HepG2 (cell line): Measurements from ENCODE around the gene TIMM44. TPM values are rescaled to one million over a fixed set of nuclear protein-coding genes. Genes with fewer than 3 reads are reported as not detected.
"Not testable (repeated sequence)": the region's sequence is repeated elsewhere in the genome, so short reads cannot be mapped to it uniquely, and the experiment has no call there.

ENCODE experiments used
- ATAC-seq: fragments of 200-7000 bp; cut with Tn5 transposase; 3 replicates; pipeline ENCODE4 v1.9.1; 2020; ENCODE audit warnings: mild to moderate bottlenecking, moderate library complexity
- BruUV-seq: library from RNA; stranded (reverse); fragments of 400-500 nt; replicated peaks from 2 replicates; lab custom pipeline; 2021; lab: Mats Ljungman, UMichigan
- CTCF ChIA-PET: fragments of 300-600 bp; formaldehyde crosslinking; extraction: SDS; loops from one replicate; lab custom pipeline; 2021; ENCODE audit warnings: low total read pairs, inconsistent platforms, low intra/inter-chr PET ratio; lab: Yijun Ruan, JAX
- POLR2A ChIA-PET: fragments of 350-600 bp; sonication (Branson Sonifier 250); formaldehyde crosslinking; loops from one replicate; lab custom pipeline; 2020; ENCODE audit warnings: antibody characterized with exemption, inconsistent platforms; lab: Yijun Ruan, JAX
- DNase-seq: peaks from one replicate; pipeline ENCODE4 v3.0.0-alpha.2; 2015; ENCODE audit warnings: low spot score
- FAIRE-seq: peaks from 3 replicates; lab custom pipeline; 2011; peaks lifted over from hg19 to GRCh38; lab: Jason Lieb, UNC
- H2AFZ ChIP-seq: one replicate; pipeline ENCODE4 v1.6.1; 2011; ENCODE audit warnings: low read length, inconsistent platforms
- H3K27ac ChIP-seq: fragments of 300-600 bp; 3 replicates; pipeline ENCODE4 v1.8.0; 2011; ENCODE audit warnings: mixed run types, mild to moderate bottlenecking, mixed read lengths, low read length, inconsistent platforms; ENCODE audit not compliant: insufficient read depth; ENCODE audit errors: extremely low read length
- H3K27me3 ChIP-seq, 2 experiments: fragments of 200-600 bp in 1 of 2; 2 replicates in 1 of 2; 3 replicates in 1 of 2; pipeline versions ENCODE4 v1.6.0 to v1.8.0; 2011; ENCODE audit warnings: low read length in 2 of 2, mild to moderate bottlenecking in 2 of 2, moderate library complexity in 2 of 2, inconsistent platforms in 1 of 2; ENCODE audit not compliant: insufficient read depth in 2 of 2, control insufficient read depth in 1 of 2
- H3K36me3 ChIP-seq, 2 experiments: fragments of 200-600 bp in 1 of 2; replicated peaks in 1 of 2; 2 replicates in 1 of 2; 3 replicates in 1 of 2; pipeline versions ENCODE4 v1.5.1 to v1.8.0; 2011; ENCODE audit warnings: low read length in 2 of 2, inconsistent platforms in 1 of 2; ENCODE audit not compliant: insufficient read depth in 2 of 2, control insufficient read depth in 1 of 2
- H3K4me1 ChIP-seq: 2 replicates; pipeline ENCODE4 v1.5.1; 2012; ENCODE audit warnings: low read length, inconsistent platforms; ENCODE audit not compliant: insufficient read depth
- H3K4me2 ChIP-seq: 2 replicates; pipeline ENCODE4 v1.6.0; 2011; ENCODE audit warnings: low read depth, low read length, inconsistent platforms
- H3K4me3 ChIP-seq, 3 experiments: fragments of 200-600 bp in 1 of 3; sonication (generic), shearing (Covaris generic) in 1 of 3; replicated peaks in 1 of 3; 2 replicates each; pipeline ENCODE4 v1.5.1; 2011 to 2016; ENCODE audit warnings: low read length in 3 of 3, inconsistent platforms in 2 of 3, low read depth in 2 of 3, mild to moderate bottlenecking in 2 of 3, control low read depth in 1 of 3, mixed read lengths in 1 of 3; ENCODE audit not compliant: insufficient read depth in 1 of 3
- H3K79me2 ChIP-seq: one replicate; pipeline ENCODE4 v1.6.1; 2011; ENCODE audit warnings: low read length, inconsistent platforms; ENCODE audit not compliant: insufficient read depth
- H3K9ac ChIP-seq: 2 replicates; pipeline ENCODE4 v1.6.0; 2011; ENCODE audit warnings: mild to moderate bottlenecking, low read depth, low read length, inconsistent platforms; ENCODE audit not compliant: insufficient read depth
- H3K9me3 ChIP-seq: 2 replicates; pipeline ENCODE4 v1.5.1; 2012; ENCODE audit warnings: mild to moderate bottlenecking, low read length
- H4K20me1 ChIP-seq: 2 replicates; pipeline ENCODE4 v1.6.0; 2011; ENCODE audit warnings: inconsistent platforms, mild to moderate bottlenecking, low read length, moderate library complexity; ENCODE audit not compliant: insufficient read depth
- TFAP4 ChIP-seq: sonication (generic); IDR thresholded peaks from 2 replicates; pipeline ENCODE4 v1.6.1; 2016; ENCODE audit warnings: low read depth, borderline replicate concordance
- TRIM24 ChIP-seq: sonication (generic); formaldehyde crosslinking; IDR thresholded peaks from 2 replicates; pipeline ENCODE4 v1.8.0; 2022; ENCODE audit warnings: mild to moderate bottlenecking, missing genetic modification reagents
- ZBTB38 ChIP-seq: sonication (generic); formaldehyde crosslinking; IDR thresholded peaks from 2 replicates; pipeline ENCODE4 v1.5.1; 2020; ENCODE audit warnings: mild to moderate bottlenecking, missing genetic modification reagents
- ZNF12 ChIP-seq: sonication (generic); formaldehyde crosslinking; IDR thresholded peaks from 2 replicates; pipeline ENCODE4 v1.5.0; 2020; ENCODE audit warnings: missing genetic modification reagents
- ZNF142 ChIP-seq: sonication (generic); formaldehyde crosslinking; IDR thresholded peaks from 2 replicates; pipeline ENCODE4 v1.4.0; 2020; ENCODE audit warnings: missing genetic modification reagents
- ZNF414 ChIP-seq: sonication (generic); formaldehyde crosslinking; IDR thresholded peaks from 2 replicates; pipeline ENCODE4 v1.5.0; 2020; ENCODE audit warnings: missing genetic modification reagents
- WGBS: methylation state at CpG from one replicate; pipeline ENCODE4 v1.1.6; 2017; ENCODE audit warnings: low lambda C conversion rate; 5-methylcytosine and 5-hydroxymethylcytosine counted together
- in situ Hi-C: cut with HindIII; loops from 2 replicates; pipeline ENCODE4 v1.10.0; 2017; ENCODE audit warnings: low pct_unique_long_range_greater_than_20kb; ENCODE audit not compliant: extremely low pct_ligation_motif_present
- intact Hi-C: fragments of 100-400 bp; cut with micrococcal nuclease; formaldehyde crosslinking; loops from one replicate; pipeline ENCODE4 v1.10.0; 2022; ENCODE audit not compliant: unreplicated experiment
- polyA plus RNA-seq, 8 experiments: library from polyadenylated mRNA; depleted of rRNA in 3 of 8; stranded (reverse) in 7 of 8; unstranded in 1 of 8; fragments of >200 nt; fragmentation: Illumina TruSeq in 4 of 8; extraction: Trizol in 4 of 8; gene quantifications; 2 replicates each; pipeline versions ENCODE4 v1.2.1 to v1.2.3, GENCODE V29; 2011 to 2016; ENCODE audit warnings: low read depth in 4 of 8, missing spikeins in 1 of 8, mixed read lengths in 1 of 8; ENCODE audit not compliant: insufficient read depth in 1 of 8
- total RNA-seq, 5 experiments: library from RNA; depleted of rRNA; stranded (reverse); fragments of >200 nt; fragmentation: Illumina TruSeq; extraction: Trizol; gene quantifications; 2 replicates each; pipeline ENCODE4 v1.2.3, GENCODE V29; 2016; ENCODE audit warnings: low read depth in 1 of 5
- TF ChIP-seq, protein P1 (sequence below): IDR thresholded peaks from 2 replicates; pipeline ENCODE4 v1.6.1; 2016

Gene TIMM44
- total and polyA plus RNA-seq, 2 of the 13 experiments (the other 11 are each of a cell fraction or from before 2014, with no cell fraction given) = 42.9 to 72.6 TPM

- H3K4me3 ChIP-seq, H3K9me3 ChIP-seq, H3K9ac ChIP-seq, BruUV-seq, DNase-seq, in situ Hi-C loops, H3K4me2 ChIP-seq, H4K20me1 ChIP-seq, intact Hi-C loops, H3K79me2 ChIP-seq, H3K27me3 ChIP-seq, FAIRE-seq, CTCF ChIA-PET, H2AFZ ChIP-seq, H3K36me3 ChIP-seq, ATAC-seq: not testable (repeated sequence)
- Histone ChIP-seq H3K4me1 (peaks cover 80% of the 10 kb centered on the region), H3K27ac (peak overlapping the region; percentile 28)
- WGBS = 96% methylated on average over 15 of the region's 18 CpGs
- peak; percentile 35; the same call in 1 of the 2 replicates for TF ChIP-seq ZBTB38 (CRISPR knock-in tag)
- POLR2A ChIA-PET = interaction anchor here (0.9 to 2.4 kb wide), 2 partner anchors 10 to 25 kb away, joined by 4 to 15 read pairs; partner anchors contain the start of gene MAP2K7
These were observed 49.9 kb downstream of the TIMM44 start for GRCh38 chr19:7893362-7894101.

DNA sequence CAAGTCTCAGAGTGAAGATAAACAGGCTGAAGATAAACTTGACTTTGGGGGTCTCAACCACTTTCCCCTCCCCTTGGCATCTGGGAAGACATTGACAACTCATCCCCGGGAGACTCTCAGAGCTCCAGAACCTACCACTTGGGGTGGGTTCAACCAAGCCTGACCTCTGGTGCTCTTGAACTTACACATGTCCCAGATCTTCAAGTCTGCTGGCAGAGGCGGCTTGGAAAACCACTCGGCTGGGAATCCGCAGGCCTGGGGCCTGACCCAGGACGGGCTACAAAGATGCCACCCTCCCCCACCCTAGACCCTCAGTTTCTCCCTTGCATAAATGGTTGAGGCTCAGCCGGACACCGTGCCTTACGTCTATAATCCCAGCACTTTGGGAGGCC, 54.6 kb downstream of the TIMM44 start:
- ChIA-PET POLR2A (interaction anchor here (0.8 to 8.1 kb wide), 8 partner anchors 9 to 58 kb away, joined by 4 to 75 read pairs (median 25); partner anchors contain the start of genes MAP2K7, PRR36 and SNAPC2), CTCF (no interaction called here)
- no peaks in the 10 kb centered on the region for H3K9me3 ChIP-seq
- peak overlapping the region; percentile 82 to 93 (median 90) for H3K4me3 ChIP-seq
- intact Hi-C loops = no loop called here
- H3K4me1 ChIP-seq = peaks cover 71% of the 10 kb centered on the region
- no peak overlapping the region for H2AFZ ChIP-seq
- FAIRE-seq = no peak
- peak overlapping the region; percentile 58 for H3K27ac ChIP-seq
- peak overlapping the region; percentile 88 for H3K4me2 ChIP-seq
- WGBS = 23% methylated on average over 6 of the region's 8 CpGs
- peaks cover 7% of the 10 kb centered on the region for H3K79me2 ChIP-seq
- H3K36me3 ChIP-seq = no peaks in the 10 kb centered on the region
- H3K27me3 ChIP-seq = no peaks in the 10 kb centered on the region
- no peak for DNase-seq
- ATAC-seq = no peak
- peak overlapping the region; percentile 86 for H3K9ac ChIP-seq
- BruUV-seq = TSS peak; percentile 93
- no peaks in the 10 kb centered on the region for H4K20me1 ChIP-seq
- in situ Hi-C loops = no loop called here
- TF ChIP-seq TRIM24 (CRISPR knock-in tag) = no peak
- TF ChIP-seq, protein P1, sequence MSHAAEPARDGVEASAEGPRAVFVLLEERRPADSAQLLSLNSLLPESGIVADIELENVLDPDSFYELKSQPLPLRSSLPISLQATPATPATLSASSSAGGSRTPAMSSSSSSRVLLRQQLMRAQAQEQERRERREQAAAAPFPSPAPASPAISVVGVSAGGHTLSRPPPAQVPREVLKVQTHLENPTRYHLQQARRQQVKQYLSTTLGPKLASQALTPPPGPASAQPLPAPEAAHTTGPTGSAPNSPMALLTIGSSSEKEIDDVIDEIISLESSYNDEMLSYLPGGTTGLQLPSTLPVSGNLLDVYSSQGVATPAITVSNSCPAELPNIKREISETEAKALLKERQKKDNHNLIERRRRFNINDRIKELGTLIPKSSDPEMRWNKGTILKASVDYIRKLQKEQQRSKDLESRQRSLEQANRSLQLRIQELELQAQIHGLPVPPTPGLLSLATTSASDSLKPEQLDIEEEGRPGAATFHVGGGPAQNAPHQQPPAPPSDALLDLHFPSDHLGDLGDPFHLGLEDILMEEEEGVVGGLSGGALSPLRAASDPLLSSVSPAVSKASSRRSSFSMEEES = no peak
- TF ChIP-seq ZNF12 (CRISPR knock-in tag) = no peak
- no peak for TF ChIP-seq ZNF142 (CRISPR knock-in tag)
- TF ChIP-seq TFAP4 = no peak
- no peak for TF ChIP-seq ZNF414 (CRISPR knock-in tag)
